ENCODE data around the gene FRMD4B.

GRCh38 chr3:69411346-69411745, 25.5 kb upstream of the FRMD4B start:
- TF ChIP-seq CTCF (IDR thresholded peaks at IDR 0.05) (no peak), POLR2A (IDR thresholded peaks at IDR 0.05) (no peak)
